GM19043 (cell line): ENCODE data around the gene OGFR.

Experiments
- ATAC-seq: cut with Tn5 transposase; IDR thresholded peaks from one replicate; pipeline ENCODE4 v1.9.1; 2021; ENCODE audit warnings: low read depth; ENCODE audit not compliant: unreplicated experiment

Gene OGFR

DNA sequence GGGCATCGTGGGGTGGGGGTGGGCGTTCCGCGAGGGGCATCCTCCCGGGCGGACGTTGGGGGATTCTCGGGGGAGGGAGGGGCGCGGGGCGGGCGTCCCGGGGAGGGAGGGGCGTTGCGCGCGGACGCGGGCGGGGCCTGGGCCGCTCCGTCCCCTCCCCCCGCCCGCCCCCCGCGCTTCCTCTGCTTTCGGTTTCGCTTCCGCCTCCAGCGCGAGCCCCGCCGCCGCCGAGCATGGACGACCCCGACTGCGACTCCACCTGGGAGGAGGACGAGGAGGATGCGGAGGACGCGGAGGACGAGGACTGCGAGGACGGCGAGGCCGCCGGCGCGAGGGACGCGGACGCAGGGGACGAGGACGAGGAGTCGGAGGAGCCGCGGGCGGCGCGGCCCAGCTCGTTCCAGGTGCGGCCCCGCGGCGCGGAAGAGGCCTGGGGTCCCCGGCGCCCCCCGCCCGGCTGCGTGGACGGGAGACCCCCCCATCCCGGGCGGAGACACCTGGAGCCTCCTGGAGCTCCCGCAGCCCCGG, at the start of gene OGFR:
Gene OGFR, plus strand, starts transcription at position 209 of the 528 bp plus-strand sequence. Its CDS starts 25 bp downstream, at position 234.
- ATAC-seq: no peak

- no peak for ATAC-seq
Observed at GRCh38 chr20:62754991-62755356, 49.7 kb upstream of the OGFR start.

- ATAC-seq: no peak
Observed at GRCh38 chr20:62755817-62756724, 48.6 kb upstream of the OGFR start.

DNA sequence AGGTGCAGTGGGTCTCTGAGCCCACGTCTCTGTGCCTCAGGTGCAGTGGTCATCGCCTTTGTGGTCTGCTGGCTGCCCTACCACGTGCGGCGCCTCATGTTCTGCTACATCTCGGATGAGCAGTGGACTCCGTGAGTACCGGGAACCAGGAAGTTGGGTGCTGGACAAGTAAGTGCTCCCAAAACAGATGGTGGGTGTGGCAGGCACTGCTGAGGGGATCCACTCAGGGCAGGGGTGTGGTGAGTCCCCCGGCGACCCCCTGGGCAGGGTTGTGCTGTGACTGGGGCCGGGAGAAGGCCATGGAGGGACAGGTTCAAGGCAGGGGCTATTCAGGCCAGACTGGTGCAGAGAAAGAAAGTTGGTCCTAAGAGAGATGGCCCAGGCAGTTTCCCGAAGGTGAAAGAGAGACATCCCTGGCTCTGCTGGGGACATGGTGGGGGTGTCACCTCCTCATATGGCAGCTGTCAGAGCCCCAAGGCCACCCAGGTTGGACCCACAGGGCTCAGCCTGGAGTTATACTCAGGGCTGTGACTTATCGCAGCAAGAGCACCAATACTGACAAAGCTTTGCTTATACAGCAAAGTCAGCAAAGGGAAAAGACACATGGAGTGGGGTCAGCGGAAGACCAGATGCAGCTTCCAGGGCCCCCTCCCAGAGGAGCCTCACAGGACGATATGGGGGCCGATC, 46.3 kb upstream of the OGFR start:
- ATAC-seq: no peak

DNA sequence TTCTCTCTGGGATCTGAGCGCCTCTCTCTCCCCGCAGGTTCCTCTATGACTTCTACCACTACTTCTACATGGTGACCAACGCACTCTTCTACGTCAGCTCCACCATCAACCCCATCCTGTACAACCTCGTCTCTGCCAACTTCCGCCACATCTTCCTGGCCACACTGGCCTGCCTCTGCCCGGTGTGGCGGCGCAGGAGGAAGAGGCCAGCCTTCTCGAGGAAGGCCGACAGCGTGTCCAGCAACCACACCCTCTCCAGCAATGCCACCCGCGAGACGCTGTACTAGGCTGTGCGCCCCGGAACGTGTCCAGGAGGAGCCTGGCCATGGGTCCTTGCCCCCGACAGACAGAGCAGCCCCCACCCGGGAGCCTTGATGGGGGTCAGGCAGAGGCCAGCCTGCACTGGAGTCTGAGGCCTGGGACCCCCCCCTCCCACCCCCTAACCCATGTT, 44.6 kb upstream of the OGFR start:
- no peak for ATAC-seq

DNA sequence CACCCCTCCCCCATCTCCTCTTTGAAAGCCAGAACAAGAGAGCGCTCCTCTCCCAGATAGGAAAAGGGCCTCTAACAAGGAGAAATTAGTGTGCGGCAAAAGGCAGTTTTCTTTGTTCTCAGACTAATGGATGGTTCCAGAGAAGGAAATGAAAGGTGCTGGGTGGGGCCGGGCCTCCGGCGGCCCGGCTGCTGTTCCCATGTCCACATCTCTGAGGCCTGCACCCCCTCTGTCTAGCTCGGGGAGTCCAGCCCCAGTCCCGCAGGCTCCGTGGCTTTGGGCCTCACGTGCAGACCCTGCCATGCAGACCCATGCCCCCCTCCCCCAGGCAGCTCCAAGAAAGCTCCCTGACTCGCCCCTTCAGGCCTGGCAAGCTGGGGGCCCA, 44.2 kb upstream of the OGFR start:
- ATAC-seq: no peak

GRCh38 chr20:62760856-62761758, 43.5 kb upstream of the OGFR start:
- ATAC-seq: no peak

GRCh38 chr20:62761759-62762131, 42.9 kb upstream of the OGFR start:
- no peak for ATAC-seq

DNA sequence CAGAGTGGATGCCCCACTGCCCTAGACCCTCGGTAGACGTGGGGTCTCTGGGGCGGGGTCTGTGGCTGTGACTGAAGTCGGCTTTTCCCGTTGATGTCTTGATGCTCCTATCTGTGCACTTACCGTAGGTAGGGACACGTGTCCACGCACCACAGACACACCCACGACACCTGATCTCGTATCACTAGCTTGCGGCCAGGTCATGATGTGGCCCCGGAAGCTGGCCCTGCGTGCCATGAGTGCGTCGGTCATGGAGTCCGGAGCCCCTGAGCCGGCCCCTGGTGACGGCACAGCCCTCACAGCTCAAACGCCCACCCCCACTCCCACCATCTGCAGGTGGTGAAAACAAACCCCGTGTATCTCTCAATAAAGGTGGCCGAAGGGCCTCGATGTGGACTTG, 42.3 kb upstream of the OGFR start:
- ATAC-seq: no peak

DNA sequence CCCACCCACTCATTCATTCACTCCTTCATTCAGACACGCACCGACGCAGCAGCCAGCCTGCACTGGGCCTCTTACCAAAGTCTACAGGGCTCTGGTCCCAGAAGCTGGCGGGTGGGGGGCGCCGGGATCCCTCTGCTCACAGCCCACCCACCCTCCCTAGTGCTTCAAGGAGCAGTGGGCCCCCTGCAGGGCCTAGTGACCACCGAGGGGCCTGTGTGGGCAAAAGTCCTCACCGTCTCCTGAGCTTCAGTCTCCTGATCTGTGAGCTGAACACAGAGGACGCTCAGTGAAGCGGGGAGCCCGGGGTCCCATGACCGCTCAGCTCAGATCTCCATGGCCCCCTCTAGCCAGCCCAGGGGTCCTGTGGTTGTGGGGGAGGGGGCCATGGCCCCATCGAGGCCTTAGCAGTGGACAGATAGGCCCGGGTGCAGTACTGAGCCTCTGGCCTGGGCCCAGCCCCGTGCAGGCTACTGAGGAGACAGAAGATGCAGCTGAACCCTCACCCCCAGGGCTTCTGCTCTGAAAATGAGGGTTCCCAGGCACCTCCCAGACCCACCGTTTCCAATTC, 41.8 kb upstream of the OGFR start:
- ATAC-seq: no peak

- no peak for ATAC-seq
Observed at GRCh38 chr20:62763404-62763803, 41.2 kb upstream of the OGFR start.

DNA sequence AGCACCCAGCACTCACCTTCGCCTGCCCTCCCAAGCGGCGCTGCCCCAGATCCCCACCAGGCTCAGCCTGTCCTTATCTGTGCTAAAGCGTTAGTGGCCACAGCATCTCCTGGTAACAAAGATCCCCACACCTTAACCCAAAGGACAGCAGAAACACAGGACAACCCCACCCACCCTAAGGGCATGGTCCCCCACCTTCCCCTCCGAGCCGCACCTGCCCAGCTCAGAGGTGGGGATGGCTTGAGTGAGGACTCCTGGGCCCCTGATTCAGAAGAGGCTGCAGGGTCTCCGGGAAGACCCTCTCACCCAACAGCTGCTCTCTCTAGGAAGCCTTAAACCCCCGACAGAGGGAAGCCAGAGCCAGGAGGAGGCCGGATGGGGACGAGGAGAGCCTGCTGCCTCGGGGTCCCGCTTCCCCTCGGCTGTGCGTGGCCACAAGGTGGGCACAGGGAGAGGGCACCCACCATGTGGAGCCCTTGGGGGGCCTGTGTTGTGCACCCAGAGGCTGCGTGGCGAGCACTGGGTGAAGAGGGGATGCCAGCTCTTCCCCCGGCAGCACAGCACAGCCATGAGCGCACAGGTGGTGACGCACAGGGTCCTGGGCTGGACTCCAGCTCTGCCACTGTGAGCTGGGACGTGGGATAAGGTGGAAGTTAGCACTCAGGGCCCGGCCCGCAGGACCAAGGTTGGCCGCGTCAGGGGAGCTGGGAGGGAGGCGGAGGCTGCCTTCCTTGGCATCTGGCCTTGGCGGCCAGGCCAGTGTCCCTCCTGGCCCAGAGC, 40.3 kb upstream of the OGFR start:
- ATAC-seq: no peak

GRCh38 chr20:62765021-62765420, 39.6 kb upstream of the OGFR start:
- ATAC-seq: no peak

DNA sequence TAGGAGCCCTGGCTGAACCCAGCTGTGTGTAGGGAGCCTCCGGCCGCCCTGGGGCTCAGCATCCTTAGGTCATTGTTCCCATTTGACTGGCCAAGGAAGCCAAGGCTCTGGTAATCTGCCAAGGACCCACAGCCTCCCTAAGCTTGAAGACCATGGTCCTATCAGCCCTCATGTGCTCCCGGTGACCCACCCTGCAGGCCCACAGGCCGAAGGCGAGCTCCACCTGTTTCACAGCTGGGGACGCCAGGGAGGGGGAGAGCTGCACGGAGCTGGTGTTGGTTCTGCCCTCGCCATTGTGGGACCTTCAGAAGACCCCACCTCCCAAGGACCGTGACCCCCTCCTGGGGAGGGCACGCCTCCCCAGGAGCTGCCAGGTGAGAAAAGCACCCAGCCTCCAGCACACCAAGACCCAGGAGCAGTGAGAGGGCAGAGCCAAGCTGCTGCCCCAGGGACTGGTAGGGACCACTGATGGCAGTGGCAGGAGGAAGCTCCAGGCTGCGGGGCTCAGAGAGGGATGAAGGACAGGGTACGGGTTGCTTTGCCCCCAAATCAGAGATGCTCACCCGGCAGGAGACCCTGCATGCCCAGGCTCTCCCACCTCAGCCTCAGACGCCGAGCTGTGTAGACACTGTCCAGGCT, 39.1 kb upstream of the OGFR start:
- ATAC-seq: no peak

DNA sequence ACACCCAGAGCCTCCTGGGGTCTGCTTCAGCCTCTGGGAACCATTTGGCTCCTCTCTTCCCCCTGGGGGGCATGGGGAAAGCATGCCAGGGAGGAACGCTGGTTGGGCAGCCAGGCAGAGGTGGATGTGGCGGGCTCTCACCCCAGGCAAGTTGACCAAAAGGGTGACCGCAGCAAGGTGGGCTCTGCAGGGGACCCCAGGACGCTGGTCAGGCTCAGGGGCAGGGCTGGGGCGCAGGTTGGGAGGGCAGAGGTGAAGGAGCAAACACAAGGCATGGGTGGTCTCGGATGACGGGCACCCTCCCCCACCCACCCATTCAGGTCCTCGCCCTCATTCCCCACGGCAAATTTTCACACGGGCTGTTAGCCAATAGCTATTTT, 38.6 kb upstream of the OGFR start:
- ATAC-seq: no peak

GRCh38 chr20:62766716-62767115, 37.9 kb upstream of the OGFR start:
- ATAC-seq: no peak

DNA sequence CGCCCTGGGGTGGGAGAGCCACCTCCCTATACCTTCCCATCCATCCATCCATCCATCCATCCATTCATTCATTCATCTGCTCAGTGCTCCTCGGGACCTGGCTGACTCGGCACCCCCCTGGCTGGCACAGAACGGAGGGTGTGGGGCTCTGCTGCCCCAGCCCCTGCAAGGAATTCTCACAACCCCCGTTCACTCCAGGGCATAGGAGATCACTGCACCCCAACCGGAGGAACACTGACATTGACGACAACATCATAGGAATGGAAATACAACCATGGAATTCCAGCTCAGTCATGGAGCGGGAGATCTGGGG, 36.4 kb upstream of the OGFR start:
- ATAC-seq: no peak

GRCh38 chr20:62768551-62769287, 35.9 kb upstream of the OGFR start:
- ATAC-seq: no peak
